K562 (cell line): ENCODE results near the gene TIPIN. TPM values are rescaled to one million over a fixed set of nuclear protein-coding genes. Genes with fewer than 3 reads are reported as not detected.

Source experiments
- ARNT ChIP-seq, 2 experiments: fragments of 450-650 bp; IDR thresholded peaks; 2 replicates each; pipeline ENCODE4 v1.6.1; 2016; ENCODE audit warnings: mild to moderate bottlenecking in 1 of 2
- DACH1 ChIP-seq: fragments of 450-650 bp; IDR thresholded peaks from 2 replicates; pipeline ENCODE4 v1.6.1; 2018; ENCODE audit not compliant: partially characterized antibody
- ELF1 ChIP-seq: fragments of 200-800 bp; sonication (Bioruptor generic); IDR thresholded peaks from 2 replicates; pipeline ENCODE4 v1.6.1; 2016; ENCODE audit warnings: missing genetic modification characterization, missing compliant biosample characterization
- ESRRA ChIP-seq: fragments of 450-650 bp; IDR thresholded peaks from 2 replicates; pipeline ENCODE4 v1.6.1; 2014; ENCODE audit warnings: low read depth, mild to moderate bottlenecking, moderate library complexity, borderline replicate concordance
- FOS ChIP-seq: IDR thresholded peaks from 3 replicates; pipeline ENCODE4 v1.6.1; 2011; ENCODE audit not compliant: insufficient read length; ENCODE audit errors: extremely low read depth
- GTF2F1 ChIP-seq: IDR thresholded peaks from 2 replicates; pipeline ENCODE4 v1.6.1; 2011; ENCODE audit warnings: low read depth, low read length, improper control_type of control experiment
- HMGN3 ChIP-seq: IDR thresholded peaks from 2 replicates; pipeline ENCODE4 v1.6.1; 2011; ENCODE audit warnings: borderline replicate concordance, low read depth, mild to moderate bottlenecking, mixed read lengths, low read length; ENCODE audit not compliant: insufficient read length; ENCODE audit errors: extremely low read depth
- NR3C1 ChIP-seq: sonication (generic); formaldehyde crosslinking; IDR thresholded peaks from 2 replicates; pipeline ENCODE4 v1.8.1; 2022; ENCODE audit warnings: missing genetic modification reagents
- RBFOX2 ChIP-seq: fragments of 200-400 bp; formaldehyde crosslinking; IDR thresholded peaks from 2 replicates; pipeline ENCODE4 v1.6.1; 2017; ENCODE audit warnings: low read depth, mild to moderate bottlenecking, low read length, moderate library complexity
- SIN3A ChIP-seq, 2 experiments: fragments of 150-350 bp in 1 of 2; IDR thresholded peaks; 2 replicates each; pipeline ENCODE4 v1.6.1; 2011 to 2016; ENCODE audit warnings: borderline replicate concordance in 2 of 2, low read depth in 2 of 2, low read length in 2 of 2, mild to moderate bottlenecking in 2 of 2, moderate library complexity in 2 of 2; ENCODE audit not compliant: control insufficient read depth in 1 of 2
- SMARCA4 ChIP-seq: fragments of 450-650 bp; IDR thresholded peaks from 2 replicates; pipeline ENCODE4 v1.6.1; 2016
- SMARCA5 ChIP-seq: fragments of 450-650 bp; IDR thresholded peaks from 2 replicates; pipeline ENCODE4 v1.6.1; 2016
- SMARCE1 ChIP-seq: fragments of 450-650 bp; IDR thresholded peaks from 2 replicates; pipeline ENCODE4 v1.7.1; 2016; ENCODE audit warnings: mild to moderate bottlenecking
- SRF ChIP-seq, 2 experiments: fragments of 250-450, 450-650 bp in 1 of 2; sonication (Bioruptor Pico) in 1 of 2; sonication (generic) in 1 of 2; formaldehyde crosslinking; IDR thresholded peaks; 2 replicates each; pipeline versions ENCODE4 v1.5.0 to v1.5.1; 2020 to 2022; ENCODE audit warnings: mild to moderate bottlenecking in 1 of 2, missing genetic modification reagents in 1 of 2
- TAF1 ChIP-seq: IDR thresholded peaks from 2 replicates; pipeline ENCODE4 v1.6.1; 2011; ENCODE audit warnings: mild to moderate bottlenecking, low read length, moderate library complexity; ENCODE audit not compliant: insufficient read depth, control insufficient read depth, severe bottlenecking; ENCODE audit errors: extremely low read depth
- ZNF23 ChIP-seq: fragments of 250-450 bp; sonication (Bioruptor Pico); IDR thresholded peaks from 2 replicates; pipeline ENCODE4 v1.4.0; 2020; ENCODE audit warnings: mild to moderate bottlenecking
- polyA plus RNA-seq, 8 experiments: library from polyadenylated mRNA; depleted of rRNA in 4 of 8; stranded (reverse) in 5 of 8; unstranded in 3 of 8; fragments of >200 nt; fragmentation: Nextera tagmentation in 2 of 8; fragmentation: Illumina TruSeq in 1 of 8; extraction: Ambion mirVana in 2 of 8; extraction: Trizol in 1 of 8; gene quantifications; 2 replicates each; pipeline versions ENCODE4 v1.2.1 to v1.2.3, GENCODE V29; 2011 to 2014; ENCODE audit warnings: inconsistent platforms in 1 of 8, missing spikeins in 1 of 8
- total RNA-seq, 7 experiments: library from RNA; depleted of rRNA in 6 of 7; stranded (reverse); fragments of >200 nt in 6 of 7; fragmentation: Illumina TruSeq in 2 of 7; extraction: Trizol in 2 of 7; gene quantifications; 2 replicates each; pipeline versions ENCODE4 v1.2.1 to v1.2.3, GENCODE V29; 2011 to 2021; ENCODE audit warnings: low replicate concordance in 1 of 7
- TF ChIP-seq, protein P1 (sequence below), 2 experiments: IDR thresholded peaks; 2 replicates each; pipeline ENCODE4 v1.6.1; 2012; ENCODE audit warnings: improper control_type of control experiment in 2 of 2, low read depth in 2 of 2, low read length in 2 of 2, borderline replicate concordance in 1 of 2
- TF ChIP-seq, protein P2 (sequence below): sonication (generic); formaldehyde crosslinking; IDR thresholded peaks from 2 replicates; pipeline ENCODE4 v1.9.0; 2022; ENCODE audit warnings: mild to moderate bottlenecking, missing genetic modification reagents
- TF ChIP-seq, protein P3 (sequence below): fragments of 250-450 bp; sonication (Bioruptor Pico); IDR thresholded peaks from 2 replicates; pipeline ENCODE4 v1.4.0; 2020
- TF ChIP-seq, protein P4 (sequence below), 2 experiments: fragments of 450-650 bp in 1 of 2; sonication (generic) in 1 of 2; formaldehyde crosslinking in 1 of 2; IDR thresholded peaks in 1 of 2; conservative IDR thresholded peaks in 1 of 2; 2 replicates each; pipeline versions ENCODE4 v1.6.1 to v1.8.1; 2016 to 2023; ENCODE audit warnings: mild to moderate bottlenecking in 2 of 2, moderate library complexity in 2 of 2, inconsistent platforms in 1 of 2, missing genetic modification reagents in 1 of 2

The TIPIN gene
- total and polyA plus RNA-seq, 9 of the 15 experiments (the other 6 are each of a cell fraction or from before 2014, with no cell fraction given), result 22.9 to 61.4 (median 42.0) TPM

DNA sequence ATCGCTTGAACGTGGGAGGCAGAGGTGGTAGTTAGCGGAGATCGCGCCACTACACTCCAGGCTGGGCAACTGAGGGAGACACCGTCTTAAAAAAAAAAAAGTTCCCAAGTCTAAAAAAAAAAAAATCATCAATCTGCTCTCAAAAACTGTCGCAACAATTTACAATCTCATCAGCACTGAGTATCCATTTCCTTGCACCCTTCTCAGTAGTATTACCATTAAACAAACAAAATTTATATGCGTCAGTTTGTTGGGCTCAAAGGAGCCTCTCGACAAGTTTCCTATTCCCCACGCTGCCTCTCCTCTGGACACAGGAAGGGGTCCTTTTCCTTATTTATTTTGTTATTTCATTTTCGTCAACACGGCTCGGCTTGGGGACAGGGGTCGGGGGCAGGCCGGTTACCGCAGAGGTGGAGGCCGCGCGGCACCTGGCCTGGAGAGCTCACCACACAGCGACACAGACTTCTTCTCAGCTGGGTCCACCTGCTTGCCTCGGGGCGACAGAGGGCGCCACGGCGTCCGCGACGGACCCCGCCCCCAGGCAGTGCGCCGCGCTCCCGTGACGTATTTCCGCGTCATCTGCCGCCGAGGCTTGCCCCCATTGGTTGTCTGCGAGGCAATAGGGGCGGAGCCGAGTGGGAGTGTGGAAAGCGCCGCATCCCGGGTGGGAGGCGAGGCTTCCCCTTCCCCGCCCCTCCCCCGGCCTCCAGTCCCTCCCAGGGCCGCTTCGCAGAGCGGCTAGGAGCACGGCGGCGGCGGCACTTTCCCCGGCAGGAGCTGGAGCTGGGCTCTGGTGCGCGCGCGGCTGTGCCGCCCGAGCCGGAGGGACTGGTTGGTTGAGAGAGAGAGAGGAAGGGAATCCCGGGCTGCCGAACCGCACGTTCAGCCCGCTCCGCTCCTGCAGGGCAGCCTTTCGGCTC, 30.0 kb upstream of the TIPIN start, which contains the start of gene MAP2K1 (continued):
- TF ChIP-seq ZNF23 (CRISPR knock-in tag) (no peak), DACH1 (peak; percentile 89), RBFOX2 (peak; percentile 90), ARNT (IDR thresholded peaks at IDR 0.05) (peak; percentile 43 to 57; a peak in 1 of 4 replicates), SMARCA5 (0 out of 2 replicates have a peak, but pooled peaks have one; percentile 36), HMGN3 (peak; percentile 96), TAF1 (peak; percentile 92), FOS (peak; percentile 50), GTF2F1 (peak; percentile 72; the same call in 1 of the 2 replicates), ELF1 (tag) (peak; percentile 76), SMARCE1 (0 out of 2 replicates have a peak, but pooled peaks have one; percentile 36), SMARCA4 (peak; percentile 61), SRF (CRISPR knock-in tag; IDR thresholded peaks at IDR 0.05) (peak in 1 of 2 experiments; percentile 39; a peak in 1 of 4 replicates), NR3C1 (CRISPR knock-in tag) (peak; percentile 39; the same call in 1 of the 2 replicates), SIN3A (IDR thresholded peaks at IDR 0.05; ENCODE audit: borderline replicate concordance in 2 of 2, control insufficient read depth in 1 of 2, low read depth in 2 of 2, low read length in 2 of 2) (peak; percentile 89 to 94; a peak in 3 of 4 replicates), ESRRA (peak; percentile 67; the same call in 1 of the 2 replicates)
- TF ChIP-seq, protein P1, sequence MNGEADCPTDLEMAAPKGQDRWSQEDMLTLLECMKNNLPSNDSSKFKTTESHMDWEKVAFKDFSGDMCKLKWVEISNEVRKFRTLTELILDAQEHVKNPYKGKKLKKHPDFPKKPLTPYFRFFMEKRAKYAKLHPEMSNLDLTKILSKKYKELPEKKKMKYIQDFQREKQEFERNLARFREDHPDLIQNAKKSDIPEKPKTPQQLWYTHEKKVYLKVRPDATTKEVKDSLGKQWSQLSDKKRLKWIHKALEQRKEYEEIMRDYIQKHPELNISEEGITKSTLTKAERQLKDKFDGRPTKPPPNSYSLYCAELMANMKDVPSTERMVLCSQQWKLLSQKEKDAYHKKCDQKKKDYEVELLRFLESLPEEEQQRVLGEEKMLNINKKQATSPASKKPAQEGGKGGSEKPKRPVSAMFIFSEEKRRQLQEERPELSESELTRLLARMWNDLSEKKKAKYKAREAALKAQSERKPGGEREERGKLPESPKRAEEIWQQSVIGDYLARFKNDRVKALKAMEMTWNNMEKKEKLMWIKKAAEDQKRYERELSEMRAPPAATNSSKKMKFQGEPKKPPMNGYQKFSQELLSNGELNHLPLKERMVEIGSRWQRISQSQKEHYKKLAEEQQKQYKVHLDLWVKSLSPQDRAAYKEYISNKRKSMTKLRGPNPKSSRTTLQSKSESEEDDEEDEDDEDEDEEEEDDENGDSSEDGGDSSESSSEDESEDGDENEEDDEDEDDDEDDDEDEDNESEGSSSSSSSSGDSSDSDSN (IDR thresholded peaks at IDR 0.05; ENCODE audit: borderline replicate concordance in 1 of 2, low read depth in 2 of 2, low read length in 2 of 2), result peak in 1 of 2 experiments; percentile 82; a peak in 2 of 4 replicates
- TF ChIP-seq, protein P2, sequence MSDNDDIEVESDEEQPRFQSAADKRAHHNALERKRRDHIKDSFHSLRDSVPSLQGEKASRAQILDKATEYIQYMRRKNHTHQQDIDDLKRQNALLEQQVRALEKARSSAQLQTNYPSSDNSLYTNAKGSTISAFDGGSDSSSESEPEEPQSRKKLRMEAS (CRISPR knock-in tag), result peak; percentile 97
- TF ChIP-seq, protein P3, sequence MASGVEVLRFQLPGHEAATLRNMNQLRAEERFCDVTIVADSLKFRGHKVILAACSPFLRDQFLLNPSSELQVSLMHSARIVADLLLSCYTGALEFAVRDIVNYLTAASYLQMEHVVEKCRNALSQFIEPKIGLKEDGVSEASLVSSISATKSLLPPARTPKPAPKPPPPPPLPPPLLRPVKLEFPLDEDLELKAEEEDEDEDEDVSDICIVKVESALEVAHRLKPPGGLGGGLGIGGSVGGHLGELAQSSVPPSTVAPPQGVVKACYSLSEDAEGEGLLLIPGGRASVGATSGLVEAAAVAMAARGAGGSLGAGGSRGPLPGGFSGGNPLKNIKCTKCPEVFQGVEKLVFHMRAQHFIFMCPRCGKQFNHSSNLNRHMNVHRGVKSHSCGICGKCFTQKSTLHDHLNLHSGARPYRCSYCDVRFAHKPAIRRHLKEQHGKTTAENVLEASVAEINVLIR (CRISPR knock-in tag), result peak; percentile 96
- TF ChIP-seq, protein P4, sequence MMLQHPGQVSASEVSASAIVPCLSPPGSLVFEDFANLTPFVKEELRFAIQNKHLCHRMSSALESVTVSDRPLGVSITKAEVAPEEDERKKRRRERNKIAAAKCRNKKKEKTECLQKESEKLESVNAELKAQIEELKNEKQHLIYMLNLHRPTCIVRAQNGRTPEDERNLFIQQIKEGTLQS (IDR thresholded peaks at IDR 0.05), result 0 out of 2 replicates have a peak, but pooled peaks have one; percentile 23
- TF ChIP-seq, protein P4 (CRISPR knock-in tag; conservative IDR thresholded peaks at IDR 0.05), result no peak
